Heart left ventricle (tissue), 13 donors: ENCODE results near the gene NPPB.

Experiments used
- POLR2A ChIP-seq, 2 donors: fragments of 450-650 bp; IDR thresholded peaks; one replicate each; pipeline ENCODE4 v1.6.1; 2017; ENCODE audit warnings: antibody characterized with exemption in 2 of 2, mild to moderate bottlenecking in 2 of 2, moderate library complexity in 2 of 2
- TF ChIP-seq, protein P1 (sequence below), 12 donors: fragments of 200-600 bp; sonication (generic) in 4 of 12; IDR thresholded peaks; one replicate each; pipeline versions ENCODE4 v1.5.0 to v1.8.0; 2018 to 2022; ENCODE audit warnings: antibody characterized with exemption in 12 of 12, mild to moderate bottlenecking in 5 of 12
- donor health status: ischemic (EF 13 %, LVEDD 7.1; RV severe dilation, severe dysfunction).
- donor health status: DM: no; HTN: yes; CAD: no.
- donor health status: DM: no; HTN: no; CAD: no.
- donor health status: ischemic (EF 25% LVEDD 6.9; RV normal size, moderate dysfunction).
- donor health status: ischemic (EF 25% LVEDD 5.7; RV mildly dilated, moderate dysfunction).
- donor health status: ischemic (EF 35%, LVEDD 5.7; RV mildly dilated, moderate dysfunction).
- donor health status: nonischemic (EF 11% LVEDD 7.7; RV severe dilation, severe dysfunction).
- donor health status: DM: yes; HTN: yes; CAD: no.
- donor health status: PGD.
- donor health status: ischemic (EF 29% LVEDD 5.4; RV normal size, mild dysfunction).
- donor health status: nonischemic (EF 23%, LVEDD 6.1; RV moderate dilation, normal function).

- TF ChIP-seq, protein P1, sequence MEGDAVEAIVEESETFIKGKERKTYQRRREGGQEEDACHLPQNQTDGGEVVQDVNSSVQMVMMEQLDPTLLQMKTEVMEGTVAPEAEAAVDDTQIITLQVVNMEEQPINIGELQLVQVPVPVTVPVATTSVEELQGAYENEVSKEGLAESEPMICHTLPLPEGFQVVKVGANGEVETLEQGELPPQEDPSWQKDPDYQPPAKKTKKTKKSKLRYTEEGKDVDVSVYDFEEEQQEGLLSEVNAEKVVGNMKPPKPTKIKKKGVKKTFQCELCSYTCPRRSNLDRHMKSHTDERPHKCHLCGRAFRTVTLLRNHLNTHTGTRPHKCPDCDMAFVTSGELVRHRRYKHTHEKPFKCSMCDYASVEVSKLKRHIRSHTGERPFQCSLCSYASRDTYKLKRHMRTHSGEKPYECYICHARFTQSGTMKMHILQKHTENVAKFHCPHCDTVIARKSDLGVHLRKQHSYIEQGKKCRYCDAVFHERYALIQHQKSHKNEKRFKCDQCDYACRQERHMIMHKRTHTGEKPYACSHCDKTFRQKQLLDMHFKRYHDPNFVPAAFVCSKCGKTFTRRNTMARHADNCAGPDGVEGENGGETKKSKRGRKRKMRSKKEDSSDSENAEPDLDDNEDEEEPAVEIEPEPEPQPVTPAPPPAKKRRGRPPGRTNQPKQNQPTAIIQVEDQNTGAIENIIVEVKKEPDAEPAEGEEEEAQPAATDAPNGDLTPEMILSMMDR (IDR thresholded peaks at IDR 0.05): no peak
- no peak for TF ChIP-seq POLR2A (IDR thresholded peaks at IDR 0.05)
Measured at GRCh38 chr1:11880911-11881748, 22.4 kb upstream of the NPPB start.
